ENCODE results near the gene TMEM163.

DNA sequence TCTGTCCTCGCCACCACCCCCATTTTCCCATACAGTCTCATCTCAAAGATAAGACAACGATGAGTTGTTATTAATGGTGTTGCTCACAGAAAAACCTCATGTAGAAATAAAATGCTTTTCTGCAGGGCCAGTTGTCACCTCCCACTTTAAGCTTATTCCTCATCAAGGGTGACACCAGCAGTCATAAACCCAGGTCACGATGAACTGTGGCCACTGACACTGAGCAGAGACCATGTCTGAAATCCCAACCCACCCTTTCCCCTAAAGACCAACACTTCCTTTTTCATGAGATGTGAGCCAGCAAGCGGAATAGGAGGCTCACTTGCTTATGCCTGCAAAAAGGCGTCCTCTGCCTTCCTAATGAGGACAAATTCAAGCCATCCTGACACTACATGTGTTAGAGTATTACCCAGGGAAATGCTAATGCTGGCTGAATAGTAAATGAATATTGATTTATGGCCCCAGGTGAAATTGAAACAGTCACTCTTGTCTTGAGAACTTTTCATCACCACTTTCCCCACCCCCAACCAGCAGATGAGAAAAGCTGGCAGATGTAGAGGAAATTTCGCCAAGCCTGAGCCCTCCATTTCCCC lies 236.6 kb downstream of the TMEM163 start:
- TF ChIP-seq CTCF (conservative IDR thresholded peaks at IDR 0.05; ENCODE audit: low read length): no peak
- TF ChIP-seq EZH2phosphoT487 (IDR thresholded peaks at IDR 0.05; ENCODE audit: borderline replicate concordance, low read depth, low read length): no peak

Measured in OCI-LY7 (cell line).